HUES64 (cell line): ENCODE measurements around the gene MMP21.

Experiments used
- H3K27ac ChIP-seq: 2 replicates; pipeline ENCODE4 v1.7.0; 2013; ENCODE audit warnings: low read depth, low read length, inconsistent platforms
- H3K27me3 ChIP-seq: 2 replicates; pipeline ENCODE4 v1.6.1; 2013; ENCODE audit warnings: mild to moderate bottlenecking, low read length; ENCODE audit not compliant: insufficient read depth
- H3K36me3 ChIP-seq: 2 replicates; pipeline ENCODE4 v1.6.1; 2013; ENCODE audit warnings: mild to moderate bottlenecking, low read length; ENCODE audit not compliant: insufficient read depth
- H3K4me1 ChIP-seq: 2 replicates; pipeline ENCODE4 v1.6.1; 2013; ENCODE audit warnings: mild to moderate bottlenecking, low read length, moderate library complexity; ENCODE audit not compliant: insufficient read depth
- H3K4me3 ChIP-seq: 2 replicates; pipeline ENCODE4 v1.5.1; 2013; ENCODE audit warnings: mild to moderate bottlenecking, low read length, moderate library complexity
- H3K9ac ChIP-seq: 2 replicates; pipeline ENCODE4 v1.6.1; 2013; ENCODE audit warnings: mild to moderate bottlenecking, low read depth, low read length
- H3K9me3 ChIP-seq: 2 replicates; pipeline ENCODE4 v1.6.1; 2013; ENCODE audit warnings: low read depth, low read length; ENCODE audit not compliant: insufficient read depth
- whole genome bisulfite sequencing: fragments of 150-250, 120-280 bp; methylation state at CpG from one replicate; pipeline ENCODE4 v1.1.7; 2013; ENCODE audit warnings: missing lambda C conversion rate; 5-methylcytosine and 5-hydroxymethylcytosine counted together

The MMP21 gene

GRCh38 chr10:125773687-125774543 is 1.7 kb downstream of the MMP21 start:
- no peaks in the 10 kb centered on the region for H3K4me1 ChIP-seq
- H3K36me3 ChIP-seq, result no peaks in the 10 kb centered on the region
- H3K27me3 ChIP-seq, result no peaks in the 10 kb centered on the region
- H3K9ac ChIP-seq, result no peak overlapping the region
- H3K27ac ChIP-seq, result no peak overlapping the region
- WGBS, result 95% methylated on average over 75 of the region's 75 CpGs
- H3K9me3 ChIP-seq, result no peaks in the 10 kb centered on the region
- H3K4me3 ChIP-seq, result no peak overlapping the region

- Histone ChIP-seq H3K4me1 (no peaks in the 10 kb centered on the region), H3K27ac (no peak overlapping the region), H3K9me3 (no peaks in the 10 kb centered on the region), H3K36me3 (no peaks in the 10 kb centered on the region), H3K27me3 (no peaks in the 10 kb centered on the region), H3K4me3 (no peak overlapping the region), H3K9ac (no peak overlapping the region)
- 94% methylated on average over 11 of the region's 11 CpGs for WGBS
These were observed 2.8 kb downstream of the MMP21 start for GRCh38 chr10:125772864-125773180.

DNA sequence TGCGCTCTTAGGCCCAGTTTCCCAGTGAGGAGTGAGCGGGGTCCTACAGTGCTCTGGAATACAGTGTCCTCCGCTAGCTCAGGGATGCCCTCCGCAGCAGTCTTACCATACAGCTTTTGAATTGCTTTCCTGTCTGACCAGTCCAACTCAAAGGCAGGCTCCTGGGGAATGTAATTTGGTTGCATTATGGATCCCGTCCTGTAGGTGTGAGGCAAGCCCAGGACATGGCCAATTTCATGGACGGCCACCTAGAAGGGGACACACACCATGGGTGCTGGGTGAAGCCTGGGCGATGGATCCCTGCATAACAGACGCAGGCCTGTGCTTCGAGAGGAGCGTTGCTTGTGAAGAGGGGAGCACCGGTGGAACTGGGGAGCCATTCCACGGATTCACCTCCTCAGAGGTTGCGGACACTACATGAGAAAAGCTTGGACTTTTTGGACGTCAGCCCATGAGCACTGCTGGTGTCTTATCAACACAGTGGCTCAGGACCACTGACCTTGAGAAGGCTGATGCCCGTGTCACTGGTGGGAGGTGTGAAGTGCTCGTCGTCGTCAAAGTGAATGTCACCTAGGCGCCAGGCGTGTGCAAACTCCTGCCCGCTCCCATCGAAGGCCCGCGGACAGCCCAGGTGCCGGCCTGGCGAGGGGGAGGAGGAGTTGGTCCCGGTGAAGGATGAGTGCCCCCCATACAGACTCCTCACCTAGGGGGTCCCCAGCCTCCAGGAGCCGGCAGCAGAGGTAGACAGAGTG is 3.3 kb downstream of the MMP21 start:
- Histone ChIP-seq H3K4me1 (no peaks in the 10 kb centered on the region), H3K27ac (no peak overlapping the region), H3K4me3 (no peak overlapping the region), H3K9me3 (no peaks in the 10 kb centered on the region), H3K9ac (no peak overlapping the region), H3K36me3 (no peaks in the 10 kb centered on the region), H3K27me3 (no peaks in the 10 kb centered on the region)
- 94% methylated on average over 28 of the region's 28 CpGs for WGBS

DNA sequence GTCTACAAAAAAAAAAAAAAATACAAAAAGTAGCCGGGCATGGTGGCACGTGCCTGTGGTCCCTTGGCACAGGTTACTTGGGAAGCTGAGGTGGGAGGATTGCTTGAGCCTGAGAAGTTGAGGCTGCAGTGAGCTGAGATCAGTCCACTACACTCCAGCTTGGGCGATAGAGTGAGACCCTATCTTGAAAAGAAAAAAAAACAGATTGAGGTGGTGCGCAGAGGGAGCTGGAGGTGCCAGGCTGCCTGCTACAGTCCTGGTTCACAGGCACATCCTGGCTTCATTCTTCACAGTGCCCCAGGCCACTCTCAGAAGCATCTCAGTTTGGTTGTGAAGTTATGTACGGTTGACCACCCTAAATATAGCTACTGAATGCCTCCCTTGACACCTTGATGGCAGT is 4.8 kb downstream of the MMP21 start:
- Histone ChIP-seq H3K9me3 (no peaks in the 10 kb centered on the region), H3K9ac (no peak overlapping the region), H3K27ac (no peak overlapping the region), H3K36me3 (peaks cover 8% of the 10 kb centered on the region), H3K4me3 (no peak overlapping the region), H3K4me1 (no peaks in the 10 kb centered on the region), H3K27me3 (no peaks in the 10 kb centered on the region)
- WGBS, result 95% methylated on average over 5 of the region's 5 CpGs

GRCh38 chr10:125769175-125769574 is 6.4 kb downstream of the MMP21 start:
- Histone ChIP-seq H3K27me3 (no peaks in the 10 kb centered on the region), H3K4me3 (no peak overlapping the region)
- WGBS, result 94% methylated on average over 12 of the region's 12 CpGs

DNA sequence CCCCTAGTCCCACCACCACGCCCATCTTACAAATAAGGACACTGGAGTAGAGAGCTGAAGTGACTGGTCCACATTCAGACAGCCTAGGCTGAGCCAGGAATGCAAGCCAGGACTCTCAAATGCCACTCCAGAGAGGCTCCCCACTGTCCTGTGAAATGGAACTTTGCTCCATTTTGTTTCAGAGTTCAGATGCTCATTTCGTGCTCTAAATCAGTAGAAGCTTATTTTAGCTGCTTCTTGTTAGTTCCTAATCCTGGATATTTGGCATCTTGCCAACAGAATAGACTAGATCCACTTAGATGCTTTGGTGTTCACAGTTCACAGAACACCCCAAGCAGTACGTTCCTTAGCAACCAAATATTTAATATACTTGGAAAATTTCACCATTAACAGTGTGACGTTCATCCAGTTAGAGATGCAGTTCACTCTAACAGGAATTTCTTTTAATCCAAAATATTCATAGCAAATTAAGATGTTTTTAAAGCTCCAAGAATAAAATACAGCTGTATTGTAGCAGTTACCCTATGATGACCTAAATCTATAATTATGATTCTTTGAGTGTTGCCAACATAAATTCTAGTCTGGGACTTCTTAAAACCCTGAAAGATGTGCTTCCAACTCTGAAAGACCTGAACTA is 7.3 kb downstream of the MMP21 start:
- Histone ChIP-seq H3K4me1 (no peaks in the 10 kb centered on the region), H3K27ac (no peak overlapping the region), H3K9me3 (no peaks in the 10 kb centered on the region), H3K27me3 (no peaks in the 10 kb centered on the region), H3K36me3 (peaks cover 31% of the 10 kb centered on the region), H3K9ac (no peak overlapping the region), H3K4me3 (no peak overlapping the region)
- 84% methylated on average over 4 of the region's 4 CpGs for WGBS

More at GRCh38 chr10:125769175-125769574, 6.4 kb downstream of the MMP21 start:
- H3K9ac ChIP-seq, result no peak overlapping the region
- H3K27ac ChIP-seq, result no peak overlapping the region
- H3K4me1 ChIP-seq, result no peaks in the 10 kb centered on the region
- peaks cover 23% of the 10 kb centered on the region for H3K36me3 ChIP-seq
- no peaks in the 10 kb centered on the region for H3K9me3 ChIP-seq

DNA sequence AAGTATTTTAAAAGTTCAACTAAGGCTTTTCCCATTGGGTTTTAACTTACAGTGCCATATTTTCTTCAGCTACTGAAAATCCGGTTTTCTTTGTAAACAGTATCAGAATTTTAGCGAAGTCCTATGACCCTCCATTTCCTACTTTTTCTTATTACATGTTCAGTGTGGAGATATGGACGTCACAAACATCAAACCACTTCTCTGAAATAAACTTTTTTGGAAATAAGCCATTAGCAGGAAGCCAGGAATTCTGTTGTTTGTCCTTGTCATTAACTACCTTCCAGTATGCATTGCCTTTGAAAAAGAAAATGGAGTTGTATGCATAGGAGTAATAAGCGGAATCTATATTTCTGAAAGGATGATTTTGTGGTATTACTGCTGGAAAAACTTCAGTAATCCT is 9.1 kb downstream of the MMP21 start:
- Histone ChIP-seq H3K4me1 (peaks cover 10% of the 10 kb centered on the region; the same call in 1 of the 2 replicates), H3K27me3 (no peaks in the 10 kb centered on the region)

DNA sequence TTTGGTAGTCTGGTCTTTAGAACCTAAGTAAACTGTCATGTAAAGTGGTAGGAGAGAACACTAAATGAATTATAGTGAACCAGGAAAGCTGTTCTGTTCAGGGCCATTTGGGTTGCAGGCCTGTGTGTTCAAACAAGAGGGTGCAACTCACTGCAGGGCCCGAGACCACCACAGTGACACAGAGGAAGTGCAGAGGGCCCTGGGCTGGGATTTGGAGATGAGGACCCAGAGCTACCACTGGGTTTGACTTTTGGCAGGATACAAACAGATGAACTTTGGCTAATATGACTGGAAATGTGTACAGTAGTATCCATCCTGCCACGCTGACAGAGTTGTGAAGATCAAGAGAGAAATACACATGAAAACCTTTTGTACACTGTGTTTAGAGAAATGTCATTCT is 9.8 kb downstream of the MMP21 start:
- no peak overlapping the region for H3K27ac ChIP-seq
- H3K36me3 ChIP-seq, result peaks cover 51% of the 10 kb centered on the region
- no peaks in the 10 kb centered on the region for H3K9me3 ChIP-seq
- H3K4me3 ChIP-seq, result no peak overlapping the region
- peaks cover 16% of the 10 kb centered on the region; the same call in 1 of the 2 replicates for H3K4me1 ChIP-seq
- no peaks in the 10 kb centered on the region for H3K27me3 ChIP-seq
- H3K9ac ChIP-seq, result no peak overlapping the region
- 96% methylated on average over 2 of the region's 2 CpGs for WGBS

More for the DNA sequence above, 9.1 kb downstream of the MMP21 start:
- H3K4me3 ChIP-seq, result no peak overlapping the region
- no peaks in the 10 kb centered on the region for H3K9me3 ChIP-seq
- H3K9ac ChIP-seq, result no peak overlapping the region
- WGBS, result 95% methylated on average over 3 of the region's 4 CpGs
- peaks cover 44% of the 10 kb centered on the region for H3K36me3 ChIP-seq
- no peak overlapping the region for H3K27ac ChIP-seq

DNA sequence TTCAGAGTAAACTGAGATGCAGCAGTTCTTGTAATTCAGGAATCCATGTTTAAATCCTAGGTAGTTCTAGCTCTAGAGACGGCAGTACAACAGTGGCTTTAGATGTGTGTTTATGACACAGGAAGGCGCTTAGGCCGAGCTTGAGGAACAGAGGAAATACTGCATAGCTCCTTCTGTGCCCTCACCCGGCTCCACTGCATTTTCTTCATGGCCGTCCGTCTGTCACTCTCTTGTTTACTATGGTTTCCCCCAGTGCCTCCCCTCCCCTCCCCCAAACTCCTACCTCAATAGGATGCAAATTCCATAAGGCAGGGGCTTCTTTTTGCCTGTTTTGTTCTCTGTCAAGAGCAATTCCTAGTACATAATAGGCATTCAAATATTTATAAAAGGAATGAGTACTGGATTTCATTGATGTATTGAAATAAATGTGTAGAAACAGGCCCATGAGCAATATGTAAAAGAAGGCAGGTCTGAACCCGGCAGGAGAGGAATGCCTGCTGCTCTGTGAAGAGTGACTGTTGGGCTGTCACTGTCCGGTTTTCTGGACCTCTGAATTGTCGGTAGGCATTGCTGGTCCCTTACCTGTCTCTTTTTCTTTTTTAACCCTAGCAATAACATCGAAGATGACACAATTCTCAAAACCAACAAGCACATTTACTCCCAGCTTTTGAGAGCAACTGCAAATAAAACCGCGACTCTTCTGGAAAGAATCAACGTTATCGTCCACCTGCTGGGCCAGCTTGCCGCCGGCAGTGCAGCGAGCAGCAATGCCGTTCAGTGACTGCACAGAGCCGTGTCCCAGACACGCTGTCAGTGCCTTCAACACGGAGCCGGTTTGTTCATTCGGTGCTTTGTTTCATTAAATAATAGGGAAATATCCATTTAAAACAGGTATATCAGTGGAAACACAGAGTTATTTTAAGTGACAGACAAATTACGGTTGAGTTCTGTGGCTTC is 12.7 kb downstream of the MMP21 start:
- H3K36me3 ChIP-seq, result peaks cover 77% of the 10 kb centered on the region
- H3K27ac ChIP-seq, result peak overlapping the region; percentile 58
- H3K4me1 ChIP-seq, result peaks cover 19% of the 10 kb centered on the region; the same call in 1 of the 2 replicates
- H3K4me3 ChIP-seq, result no peak overlapping the region
- H3K9ac ChIP-seq, result no peak overlapping the region
- no peaks in the 10 kb centered on the region for H3K27me3 ChIP-seq
- no peaks in the 10 kb centered on the region for H3K9me3 ChIP-seq
- 80% methylated on average over 23 of the region's 24 CpGs for WGBS

DNA sequence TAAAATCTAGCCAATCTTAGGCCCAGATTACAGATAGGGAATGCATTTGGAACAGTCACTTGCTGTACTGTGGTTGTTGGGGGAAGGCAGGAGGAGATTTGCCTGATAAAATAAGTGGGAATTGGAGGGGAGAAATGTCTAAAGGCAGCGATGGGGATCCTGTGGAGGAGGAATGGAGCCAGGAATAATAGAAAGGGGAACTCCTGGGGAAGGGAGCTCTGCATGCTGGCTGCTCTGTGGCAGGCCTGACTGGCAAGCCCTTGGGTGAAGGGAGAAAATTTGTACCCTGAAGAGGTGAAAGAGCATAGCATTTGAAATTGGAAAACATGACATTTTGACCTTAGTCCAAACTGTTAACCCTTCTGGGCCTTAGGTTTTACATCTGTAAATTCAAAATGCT is 13.7 kb downstream of the MMP21 start:
- peaks cover 87% of the 10 kb centered on the region for H3K36me3 ChIP-seq
- WGBS, result 25% methylated on average over 1 of the region's 1 CpG
- H3K27ac ChIP-seq, result peak overlapping the region; percentile 34; the same call in 1 of the 2 replicates
- peaks cover 19% of the 10 kb centered on the region; the same call in 1 of the 2 replicates for H3K4me1 ChIP-seq
- H3K9ac ChIP-seq, result no peak overlapping the region
- no peaks in the 10 kb centered on the region for H3K9me3 ChIP-seq
- H3K4me3 ChIP-seq, result no peak overlapping the region
- no peaks in the 10 kb centered on the region for H3K27me3 ChIP-seq
